Astrocyte (in vitro differentiated cells and primary cell): Measurements from ENCODE around the gene IFRD2. TPM values are rescaled to one million over a fixed set of nuclear protein-coding genes. Genes with fewer than 3 reads are reported as not detected.

Source experiments
- DNase-seq: peaks from one replicate; pipeline ENCODE4 v3.0.0-alpha.2; 2010; ENCODE audit warnings: low read depth
- FAIRE-seq: peaks from 2 replicates; lab custom pipeline; 2011; peaks lifted over from hg19 to GRCh38; lab: Jason Lieb, UNC
- H2AFZ ChIP-seq: 2 replicates; pipeline ENCODE4 v1.6.0; 2012; ENCODE audit warnings: low read depth, low read length, inconsistent platforms
- H3K27ac ChIP-seq: 2 replicates; pipeline ENCODE4 v1.5.1; 2011; ENCODE audit warnings: low read depth, low read length, inconsistent platforms
- H3K27me3 ChIP-seq: 2 replicates; pipeline ENCODE4 v1.6.0; 2011; ENCODE audit warnings: low read length, inconsistent platforms; ENCODE audit not compliant: insufficient read depth
- H3K36me3 ChIP-seq: 2 replicates; pipeline ENCODE4 v1.5.1; 2011; ENCODE audit warnings: low read length, inconsistent platforms; ENCODE audit not compliant: insufficient read depth
- H3K4me1 ChIP-seq: 2 replicates; pipeline ENCODE4 v1.5.1; 2011; ENCODE audit warnings: low read length, inconsistent platforms; ENCODE audit not compliant: insufficient read depth
- H3K4me2 ChIP-seq: 2 replicates; pipeline ENCODE4 v1.6.0; 2012; ENCODE audit warnings: low read length, inconsistent platforms
- H3K4me3 ChIP-seq: 2 replicates; pipeline ENCODE4 v1.5.1; 2011; ENCODE audit warnings: low read depth, mild to moderate bottlenecking, low read length, inconsistent platforms; ENCODE audit not compliant: insufficient read depth
- H3K79me2 ChIP-seq: 2 replicates; pipeline ENCODE4 v1.6.0; 2012; ENCODE audit warnings: mild to moderate bottlenecking, low read length, inconsistent platforms; ENCODE audit not compliant: insufficient read depth
- H3K9ac ChIP-seq: 2 replicates; pipeline ENCODE4 v1.6.0; 2012; ENCODE audit warnings: mild to moderate bottlenecking, low read length, inconsistent platforms
- H3K9me3 ChIP-seq: 2 replicates; pipeline ENCODE4 v1.5.1; 2012; ENCODE audit warnings: low read depth, mild to moderate bottlenecking, low read length, inconsistent platforms; ENCODE audit not compliant: insufficient read depth
- H4K20me1 ChIP-seq: 2 replicates; pipeline ENCODE4 v1.6.0; 2012; ENCODE audit warnings: low read length, inconsistent platforms; ENCODE audit not compliant: insufficient read depth
- H3K27ac Mint-ChIP-seq: one replicate; pipeline ENCODE4 v1.8.0; 2021; ENCODE audit warnings: mild to moderate bottlenecking, mixed read lengths; ENCODE audit not compliant: unreplicated experiment
- H3K27me3 Mint-ChIP-seq: one replicate; pipeline ENCODE4 v1.8.0; 2021; ENCODE audit warnings: low read depth, mixed read lengths; ENCODE audit not compliant: unreplicated experiment
- H3K36me3 Mint-ChIP-seq: one replicate; pipeline ENCODE4 v1.8.0; 2021; ENCODE audit warnings: low read depth, mixed read lengths; ENCODE audit not compliant: unreplicated experiment
- H3K4me1 Mint-ChIP-seq: one replicate; pipeline ENCODE4 v1.8.0; 2021; ENCODE audit warnings: low read depth, mixed read lengths; ENCODE audit not compliant: unreplicated experiment
- H3K4me3 Mint-ChIP-seq: one replicate; pipeline ENCODE4 v1.8.0; 2021; ENCODE audit warnings: mild to moderate bottlenecking, moderate library complexity, mixed read lengths; ENCODE audit not compliant: unreplicated experiment
- H3K9me3 Mint-ChIP-seq: one replicate; pipeline ENCODE4 v1.8.0; 2021; ENCODE audit warnings: mild to moderate bottlenecking, mixed read lengths; ENCODE audit not compliant: unreplicated experiment
- EZH2 ChIP-seq: IDR thresholded peaks from 2 replicates; pipeline ENCODE4 v1.6.1; 2012; ENCODE audit warnings: mild to moderate bottlenecking, low read length, inconsistent platforms; ENCODE audit not compliant: insufficient read depth
- total RNA-seq: library from RNA; stranded (reverse); gene quantifications from 2 replicates; pipeline ENCODE4 v1.2.1, GENCODE V29; 2021
- TF ChIP-seq, protein P1 (sequence below): IDR thresholded peaks from 2 replicates; pipeline ENCODE4 v1.5.1; 2011; ENCODE audit warnings: low read depth, mild to moderate bottlenecking, inconsistent platforms, low read length, moderate library complexity; ENCODE audit not compliant: insufficient read depth

IFRD2 gene
- total RNA-seq, 1 donor from 2014 or later = 66.8 TPM

GRCh38 chr3:50295553-50296431 is 3.6 kb upstream of the IFRD2 start:
- H3K9ac ChIP-seq = no peak overlapping the region
- Mint-ChIP-seq H3K36me3 (no peaks in the 10 kb centered on the region), H3K9me3 (no peaks in the 10 kb centered on the region), H3K27me3 (no peaks in the 10 kb centered on the region), H3K4me1 (peaks cover 14% of the 10 kb centered on the region), H3K27ac (no peak overlapping the region), H3K4me3 (peak overlapping the region; percentile 66)
- no peak overlapping the region for H3K27ac ChIP-seq
- no peak overlapping the region for H2AFZ ChIP-seq
- H3K4me3 ChIP-seq = no peak overlapping the region
- H3K9me3 ChIP-seq = no peaks in the 10 kb centered on the region
- no peak overlapping the region for H3K4me2 ChIP-seq
- no peak for FAIRE-seq
- no peak for TF ChIP-seq EZH2
- TF ChIP-seq, protein P1, sequence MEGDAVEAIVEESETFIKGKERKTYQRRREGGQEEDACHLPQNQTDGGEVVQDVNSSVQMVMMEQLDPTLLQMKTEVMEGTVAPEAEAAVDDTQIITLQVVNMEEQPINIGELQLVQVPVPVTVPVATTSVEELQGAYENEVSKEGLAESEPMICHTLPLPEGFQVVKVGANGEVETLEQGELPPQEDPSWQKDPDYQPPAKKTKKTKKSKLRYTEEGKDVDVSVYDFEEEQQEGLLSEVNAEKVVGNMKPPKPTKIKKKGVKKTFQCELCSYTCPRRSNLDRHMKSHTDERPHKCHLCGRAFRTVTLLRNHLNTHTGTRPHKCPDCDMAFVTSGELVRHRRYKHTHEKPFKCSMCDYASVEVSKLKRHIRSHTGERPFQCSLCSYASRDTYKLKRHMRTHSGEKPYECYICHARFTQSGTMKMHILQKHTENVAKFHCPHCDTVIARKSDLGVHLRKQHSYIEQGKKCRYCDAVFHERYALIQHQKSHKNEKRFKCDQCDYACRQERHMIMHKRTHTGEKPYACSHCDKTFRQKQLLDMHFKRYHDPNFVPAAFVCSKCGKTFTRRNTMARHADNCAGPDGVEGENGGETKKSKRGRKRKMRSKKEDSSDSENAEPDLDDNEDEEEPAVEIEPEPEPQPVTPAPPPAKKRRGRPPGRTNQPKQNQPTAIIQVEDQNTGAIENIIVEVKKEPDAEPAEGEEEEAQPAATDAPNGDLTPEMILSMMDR = no peak
- H3K36me3 ChIP-seq = no peaks in the 10 kb centered on the region
- peaks cover 21% of the 10 kb centered on the region for H3K79me2 ChIP-seq
- peaks cover 3% of the 10 kb centered on the region for H4K20me1 ChIP-seq
- H3K4me1 ChIP-seq = peaks cover 31% of the 10 kb centered on the region
- no peak for DNase-seq
- no peaks in the 10 kb centered on the region for H3K27me3 ChIP-seq

GRCh38 chr3:50294492-50295403 is 2.5 kb upstream of the IFRD2 start:
- Histone ChIP-seq H3K4me1 (peaks cover 24% of the 10 kb centered on the region), H2AFZ (no peak overlapping the region), H3K27ac (no peak overlapping the region), H3K4me3 (no peak overlapping the region), H3K36me3 (no peaks in the 10 kb centered on the region), H3K27me3 (no peaks in the 10 kb centered on the region), H4K20me1 (peaks cover 7% of the 10 kb centered on the region), H3K9ac (no peak overlapping the region), H3K4me2 (no peak overlapping the region), H3K9me3 (no peaks in the 10 kb centered on the region), H3K79me2 (peaks cover 31% of the 10 kb centered on the region)
- H3K27ac Mint-ChIP-seq = no peak overlapping the region
- H3K4me1 Mint-ChIP-seq = peaks cover 11% of the 10 kb centered on the region
- H3K9me3 Mint-ChIP-seq = no peaks in the 10 kb centered on the region
- no peak overlapping the region for H3K4me3 Mint-ChIP-seq
- FAIRE-seq (no peak), DNase-seq (no peak)
- TF ChIP-seq, protein P1 = no peak
- no peak for TF ChIP-seq EZH2
- no peaks in the 10 kb centered on the region for H3K36me3 Mint-ChIP-seq
- H3K27me3 Mint-ChIP-seq = no peaks in the 10 kb centered on the region
